ENCODE data around the gene SYS1. TPM values are rescaled to one million over a fixed set of nuclear protein-coding genes. Genes with fewer than 3 reads are reported as not detected.

Gene SYS1
- total and polyA plus RNA-seq, 4 donors: 21.3 to 57.5 (median 35.2) TPM

DNA sequence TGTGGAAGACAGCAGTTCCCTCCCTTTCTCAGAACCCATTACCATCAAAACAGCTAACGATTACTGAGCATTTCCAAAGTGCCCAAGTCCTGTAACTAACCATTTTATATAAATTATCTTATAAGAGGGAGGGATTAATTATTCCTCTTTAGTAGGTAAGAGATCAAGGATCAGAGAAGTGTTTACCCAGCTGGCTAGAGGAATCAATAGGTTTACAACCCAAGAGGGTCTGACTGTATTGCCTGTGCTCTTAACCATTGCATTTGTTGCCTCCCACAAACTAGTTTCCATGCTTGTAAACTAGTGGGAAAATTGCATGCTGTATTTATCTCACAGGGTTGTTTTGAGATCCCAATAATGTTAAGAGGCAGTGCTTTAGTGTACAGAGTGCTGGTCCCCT lies 41.5 kb downstream of the SYS1 start:
- WGBS, 2 donors: 81 to 83% methylated on average over 1 of the region's 1 CpG

DNA sequence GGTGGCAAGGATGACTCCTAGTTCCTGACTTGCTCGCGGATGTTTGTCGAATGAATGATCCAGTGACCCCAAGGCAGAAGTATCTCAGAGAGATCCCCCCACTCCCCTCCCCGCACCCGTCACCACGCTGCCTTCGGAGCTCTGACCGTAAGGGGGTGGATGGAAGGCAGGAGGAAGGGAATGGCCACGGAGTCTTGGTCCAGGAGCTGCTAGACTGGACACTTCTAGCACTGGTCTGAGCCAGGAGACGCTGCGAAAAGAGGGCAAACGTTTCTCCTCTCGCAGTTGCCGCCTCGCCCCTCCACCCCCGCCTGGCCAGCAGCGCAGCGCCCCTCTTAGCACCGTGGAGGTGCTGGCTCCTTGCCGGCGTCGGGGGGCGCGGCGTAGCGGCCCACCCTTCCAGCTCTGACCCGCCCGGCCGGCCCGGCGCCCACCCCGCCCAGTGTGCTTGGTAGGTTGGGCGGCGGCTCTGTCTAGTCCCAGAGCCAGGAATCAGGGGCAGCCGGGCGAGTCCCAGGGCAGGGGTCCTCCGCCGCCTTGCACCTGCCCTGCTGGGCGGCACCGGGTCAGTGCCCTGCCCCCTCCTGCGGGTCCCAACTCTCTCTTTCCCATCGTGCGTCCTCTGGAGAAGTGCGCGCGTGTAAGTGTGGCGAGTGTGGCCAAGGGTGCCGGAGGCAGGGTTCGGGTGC lies 42.8 kb downstream of the SYS1 start:
- ATAC-seq (ENCODE audit: insufficient read depth, low FRiP score): peak; percentile 48
- peaks cover 0 to under 1% (median under 1%) of the 10 kb centered on the region in 4 donors for H3K9me3 ChIP-seq (ENCODE audit: control insufficient read depth in 4 of 4, insufficient read depth in 3 of 4, low read length in 3 of 4)
- H3K27ac ChIP-seq (ENCODE audit: low read depth in 1 of 2, low read length in 1 of 2): peak overlapping the region; percentile 71 to 97
- peaks cover 0 to 7% (median 1%) of the 10 kb centered on the region in 4 donors for H3K36me3 ChIP-seq (ENCODE audit: control insufficient read depth in 4 of 4, insufficient read depth in 4 of 4, low read length in 4 of 4)
- peaks cover 0 to 19% (median 4%) of the 10 kb centered on the region in 5 donors for H3K4me1 ChIP-seq (ENCODE audit: control insufficient read depth in 5 of 5, insufficient read depth in 5 of 5, low read length in 5 of 5)
- H3K9ac ChIP-seq (ENCODE audit: insufficient read depth in 1 of 2, low read length in 2 of 2): no peak overlapping the region
- peaks cover 0 to 30% (median 21%) of the 10 kb centered on the region in 3 donors for H3K27me3 ChIP-seq (ENCODE audit: control insufficient read depth in 3 of 3, insufficient read depth in 3 of 3, low read length in 2 of 3)
- TF ChIP-seq, protein P1, sequence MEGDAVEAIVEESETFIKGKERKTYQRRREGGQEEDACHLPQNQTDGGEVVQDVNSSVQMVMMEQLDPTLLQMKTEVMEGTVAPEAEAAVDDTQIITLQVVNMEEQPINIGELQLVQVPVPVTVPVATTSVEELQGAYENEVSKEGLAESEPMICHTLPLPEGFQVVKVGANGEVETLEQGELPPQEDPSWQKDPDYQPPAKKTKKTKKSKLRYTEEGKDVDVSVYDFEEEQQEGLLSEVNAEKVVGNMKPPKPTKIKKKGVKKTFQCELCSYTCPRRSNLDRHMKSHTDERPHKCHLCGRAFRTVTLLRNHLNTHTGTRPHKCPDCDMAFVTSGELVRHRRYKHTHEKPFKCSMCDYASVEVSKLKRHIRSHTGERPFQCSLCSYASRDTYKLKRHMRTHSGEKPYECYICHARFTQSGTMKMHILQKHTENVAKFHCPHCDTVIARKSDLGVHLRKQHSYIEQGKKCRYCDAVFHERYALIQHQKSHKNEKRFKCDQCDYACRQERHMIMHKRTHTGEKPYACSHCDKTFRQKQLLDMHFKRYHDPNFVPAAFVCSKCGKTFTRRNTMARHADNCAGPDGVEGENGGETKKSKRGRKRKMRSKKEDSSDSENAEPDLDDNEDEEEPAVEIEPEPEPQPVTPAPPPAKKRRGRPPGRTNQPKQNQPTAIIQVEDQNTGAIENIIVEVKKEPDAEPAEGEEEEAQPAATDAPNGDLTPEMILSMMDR (IDR thresholded peaks at IDR 0.05; ENCODE audit: control extremely low read depth, extremely low read depth): no peak
- H3K4me3 ChIP-seq: peak overlapping the region; percentile 69
- 1 to 2% methylated on average over 45 to 49 of the region's 49 CpGs for WGBS, 2 donors
- DNase-seq: no peak

More for the DNA sequence above, 41.5 kb downstream of the SYS1 start:
- Histone ChIP-seq H3K9me3 (ENCODE audit: control insufficient read depth in 4 of 4, insufficient read depth in 3 of 4, low read length in 3 of 4) (peaks cover 0 to 5% (median 1%) of the 10 kb centered on the region in 4 donors), H3K4me3 (no peak overlapping the region), H3K27me3 (ENCODE audit: control insufficient read depth in 3 of 3, insufficient read depth in 3 of 3, low read length in 2 of 3) (peaks cover 0 to 30% (median 21%) of the 10 kb centered on the region in 3 donors), H3K27ac (ENCODE audit: low read depth in 1 of 2, low read length in 1 of 2) (no peak overlapping the region), H3K36me3 (ENCODE audit: control insufficient read depth in 4 of 4, insufficient read depth in 4 of 4, low read length in 4 of 4) (no peaks in the 10 kb centered on the region), H3K4me1 (ENCODE audit: control insufficient read depth in 5 of 5, insufficient read depth in 5 of 5, low read length in 5 of 5) (peaks cover 0 to 19% (median 4%) of the 10 kb centered on the region in 5 donors), H3K9ac (ENCODE audit: insufficient read depth in 1 of 2, low read length in 2 of 2) (no peak overlapping the region)
- ATAC-seq (ENCODE audit: insufficient read depth, low FRiP score) (no peak), DNase-seq (no peak)
- TF ChIP-seq, protein P1 (IDR thresholded peaks at IDR 0.05; ENCODE audit: control extremely low read depth, extremely low read depth): no peak

DNA sequence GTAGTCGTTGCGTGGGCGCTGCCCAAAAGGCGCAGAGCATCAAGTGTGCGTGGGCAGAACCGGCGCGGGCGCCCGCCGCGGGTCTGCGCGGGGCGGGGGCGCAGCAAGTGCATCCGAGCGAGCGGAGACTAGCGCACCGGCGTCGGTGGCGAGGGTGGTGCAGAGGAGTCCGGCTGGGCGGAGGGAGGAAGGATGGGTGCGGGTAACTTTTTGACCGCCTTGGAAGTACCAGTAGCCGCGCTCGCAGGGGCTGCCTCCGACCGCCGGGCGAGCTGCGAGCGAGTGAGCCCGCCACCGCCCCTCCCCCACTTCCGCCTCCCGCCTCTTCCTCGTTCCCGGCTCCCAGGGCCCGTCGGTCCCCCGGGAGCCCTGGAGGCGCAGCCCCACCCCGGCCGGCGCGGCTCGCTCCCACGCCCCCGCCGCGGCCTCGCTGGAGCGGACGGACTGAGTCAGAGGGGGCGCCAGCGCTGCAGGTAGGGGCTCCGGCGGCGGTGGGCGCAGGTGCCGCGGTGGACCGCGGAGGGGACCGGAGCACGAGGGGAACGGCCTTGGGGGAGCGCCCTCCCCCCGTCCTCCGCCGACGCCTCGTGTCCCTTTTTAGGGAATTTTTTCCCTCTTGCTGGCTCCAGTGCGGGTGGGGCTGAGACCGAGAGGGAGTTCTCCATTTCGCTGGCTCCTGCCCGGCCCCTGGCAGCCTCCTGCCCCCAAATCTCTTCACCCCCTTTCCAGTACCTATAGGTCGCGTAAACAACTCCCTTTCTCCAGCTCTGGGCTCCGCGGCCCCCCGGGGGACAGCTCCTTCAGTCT lies 43.5 kb downstream of the SYS1 start:
- Histone ChIP-seq H3K27ac (ENCODE audit: low read depth in 1 of 2, low read length in 1 of 2) (peak overlapping the region; percentile 75 to 97), H3K9ac (ENCODE audit: insufficient read depth in 1 of 2, low read length in 2 of 2) (peak overlapping the region in 1 of 2 donors; percentile 61), H3K4me3 (peak overlapping the region; percentile 69), H3K9me3 (ENCODE audit: control insufficient read depth in 4 of 4, insufficient read depth in 3 of 4, low read length in 3 of 4) (no peaks in the 10 kb centered on the region), H3K27me3 (ENCODE audit: control insufficient read depth in 3 of 3, insufficient read depth in 3 of 3, low read length in 2 of 3) (peaks cover 0 to 30% (median 21%) of the 10 kb centered on the region in 3 donors), H3K36me3 (ENCODE audit: control insufficient read depth in 4 of 4, insufficient read depth in 4 of 4, low read length in 4 of 4) (peaks cover 0 to 8% (median 1%) of the 10 kb centered on the region in 4 donors), H3K4me1 (ENCODE audit: control insufficient read depth in 5 of 5, insufficient read depth in 5 of 5, low read length in 5 of 5) (peaks cover 0 to 19% (median 4%) of the 10 kb centered on the region in 5 donors)
- TF ChIP-seq, protein P1 (IDR thresholded peaks at IDR 0.05; ENCODE audit: control extremely low read depth, extremely low read depth): no peak
- WGBS, 2 donors: 1% methylated on average over 62 to 87 of the region's 87 CpGs
- ATAC-seq (ENCODE audit: insufficient read depth, low FRiP score) (peak; percentile 77), DNase-seq (peak in 1 of 3 donors; percentile 53)

Measured in lung (tissue), 12 donors.